Peyer's patch (tissue), 4 donors: Measurements from ENCODE around the gene SPG7. TPM values are rescaled to one million over a fixed set of nuclear protein-coding genes. Genes with fewer than 3 reads are reported as not detected.

Experiments
- DNase-seq, 3 donors: peaks; one replicate each; pipeline ENCODE4 v3.0.0-alpha.2; 2017 to 2019
- H3K27ac ChIP-seq, 4 donors: fragments of 200-600 bp; sonication (generic); one replicate each; pipeline ENCODE4 v1.5.1; 2016 to 2019
- H3K27me3 ChIP-seq, 2 donors: fragments of 200-600 bp; sonication (generic); one replicate each; pipeline ENCODE4 v1.5.1; 2019
- H3K36me3 ChIP-seq, 3 donors: fragments of 200-600 bp; sonication (generic); one replicate each; pipeline ENCODE4 v1.5.1; 2016 to 2019
- H3K4me1 ChIP-seq, 4 donors: fragments of 200-600 bp; sonication (generic); one replicate each; pipeline ENCODE4 v1.5.1; 2016 to 2019
- H3K4me3 ChIP-seq, 4 donors: fragments of 200-600 bp; sonication (generic); 1 replicate in 3 of 4; 2 replicates in 1 of 4; pipeline ENCODE4 v1.5.1; 2016 to 2019; ENCODE audit warnings: mild to moderate bottlenecking in 1 of 4
- H3K9me3 ChIP-seq, 4 donors: fragments of 200-600 bp; sonication (generic); one replicate each; pipeline ENCODE4 v1.5.1; 2016 to 2019; ENCODE audit warnings: mild to moderate bottlenecking in 1 of 4
- CTCF ChIP-seq, 6 experiments: fragments of 450-650 bp in 4 of 6; fragments of 200-600 bp in 2 of 6; sonication (generic) in 1 of 6; IDR thresholded peaks; one replicate each; pipeline ENCODE4 v1.5.1; 2017 to 2019; ENCODE audit warnings: antibody characterized with exemption in 6 of 6, mild to moderate bottlenecking in 3 of 6, moderate library complexity in 1 of 6
- POLR2A ChIP-seq, 2 donors: fragments of 450-650 bp; IDR thresholded peaks; one replicate each; pipeline ENCODE4 v1.5.1; 2017; ENCODE audit warnings: antibody characterized with exemption in 2 of 2, mild to moderate bottlenecking in 2 of 2, moderate library complexity in 2 of 2
- total RNA-seq, 4 donors: library from RNA; depleted of rRNA; stranded (reverse); fragments of >200 nt; gene quantifications; one replicate each; pipeline ENCODE4 v1.1.0, GENCODE V29; 2016

The SPG7 gene
- total RNA-seq, 4 donors from 2014 or later = 242 to 461 (median 378) TPM

- Histone ChIP-seq H3K36me3 (peaks cover 0 to 91% (median 0%) of the 10 kb centered on the region in 3 donors), H3K27ac (peak overlapping the region; percentile 63 to 80 (median 74))
- peak in 2 of 3 donors; percentile 78 to 81 for DNase-seq
Measured at GRCh38 chr16:89534252-89534756, 26.1 kb downstream of the SPG7 start.

GRCh38 chr16:89536371-89536770, 28.2 kb downstream of the SPG7 start:
- TF ChIP-seq POLR2A (IDR thresholded peaks at IDR 0.05) (no peak), CTCF (IDR thresholded peaks at IDR 0.05) (no peak)
- peaks cover 0 to 74% (median 0%) of the 10 kb centered on the region in 3 donors for H3K36me3 ChIP-seq
- DNase-seq = peak in 2 of 3 donors; percentile 74 to 84
- no peak overlapping the region for H3K4me3 ChIP-seq
- H3K27ac ChIP-seq = peak overlapping the region in 3 of 4 donors; percentile 24 to 78 (median 46)
- no peaks in the 10 kb centered on the region for H3K27me3 ChIP-seq
- no peaks in the 10 kb centered on the region for H3K9me3 ChIP-seq
- H3K4me1 ChIP-seq = peaks cover 5 to 22% (median 12%) of the 10 kb centered on the region in 4 donors

More at GRCh38 chr16:89534252-89534756, 26.1 kb downstream of the SPG7 start:
- H3K4me3 ChIP-seq = no peak overlapping the region
- no peaks in the 10 kb centered on the region for H3K9me3 ChIP-seq
- H3K27me3 ChIP-seq = no peaks in the 10 kb centered on the region
- TF ChIP-seq POLR2A (IDR thresholded peaks at IDR 0.05) (no peak), CTCF (IDR thresholded peaks at IDR 0.05) (no peak)
- peaks cover 5 to 22% (median 12%) of the 10 kb centered on the region in 4 donors for H3K4me1 ChIP-seq

- Histone ChIP-seq H3K4me3 (no peak overlapping the region), H3K4me1 (peaks cover 5 to 22% (median 12%) of the 10 kb centered on the region in 4 donors), H3K9me3 (no peaks in the 10 kb centered on the region), H3K27ac (peak overlapping the region in 3 of 4 donors; percentile 24 to 47 (median 46)), H3K36me3 (peaks cover 0 to 74% (median 0%) of the 10 kb centered on the region in 3 donors), H3K27me3 (no peaks in the 10 kb centered on the region)
- no peak for DNase-seq
- no peak for TF ChIP-seq POLR2A (IDR thresholded peaks at IDR 0.05)
- TF ChIP-seq CTCF (IDR thresholded peaks at IDR 0.05) = no peak
Measured at GRCh38 chr16:89536886-89537548, 28.8 kb downstream of the SPG7 start.

GRCh38 chr16:89537549-89537925, 29.3 kb downstream of the SPG7 start:
- Histone ChIP-seq H3K36me3 (peaks cover 0 to 73% (median 0%) of the 10 kb centered on the region in 3 donors), H3K27ac (no peak overlapping the region), H3K9me3 (no peaks in the 10 kb centered on the region), H3K4me1 (peaks cover 5 to 22% (median 12%) of the 10 kb centered on the region in 4 donors), H3K4me3 (no peak overlapping the region), H3K27me3 (no peaks in the 10 kb centered on the region)
- TF ChIP-seq CTCF (IDR thresholded peaks at IDR 0.05) (no peak), POLR2A (IDR thresholded peaks at IDR 0.05) (no peak)
- no peak for DNase-seq

- no peak overlapping the region for H3K4me3 ChIP-seq
- peaks cover 0 to 66% (median 0%) of the 10 kb centered on the region in 3 donors for H3K36me3 ChIP-seq
- H3K9me3 ChIP-seq = no peaks in the 10 kb centered on the region
- TF ChIP-seq POLR2A (IDR thresholded peaks at IDR 0.05) (no peak), CTCF (IDR thresholded peaks at IDR 0.05) (no peak)
- H3K4me1 ChIP-seq = peaks cover 5 to 22% (median 12%) of the 10 kb centered on the region in 4 donors
- H3K27ac ChIP-seq = no peak overlapping the region
- no peak for DNase-seq
- no peaks in the 10 kb centered on the region for H3K27me3 ChIP-seq
Measured at GRCh38 chr16:89538286-89538685, 30.1 kb downstream of the SPG7 start.
